ENCODE measurements around the gene GLI3. TPM values are rescaled to one million over a fixed set of nuclear protein-coding genes. Genes with fewer than 3 reads are reported as not detected.
A peak's percentile ranks its signal among the peaks of the same experiment; 100 is the strongest.

GLI3 gene
- total RNA-seq, 1 donor from 2014 or later, result 15.0 TPM

GRCh38 chr7:41992881-41993867 is 243.8 kb downstream of the GLI3 start:
- ATAC-seq, result no peak

- ATAC-seq, result peak; percentile 39
These were observed 252.1 kb downstream of the GLI3 start for GRCh38 chr7:41984888-41985287.

DNA sequence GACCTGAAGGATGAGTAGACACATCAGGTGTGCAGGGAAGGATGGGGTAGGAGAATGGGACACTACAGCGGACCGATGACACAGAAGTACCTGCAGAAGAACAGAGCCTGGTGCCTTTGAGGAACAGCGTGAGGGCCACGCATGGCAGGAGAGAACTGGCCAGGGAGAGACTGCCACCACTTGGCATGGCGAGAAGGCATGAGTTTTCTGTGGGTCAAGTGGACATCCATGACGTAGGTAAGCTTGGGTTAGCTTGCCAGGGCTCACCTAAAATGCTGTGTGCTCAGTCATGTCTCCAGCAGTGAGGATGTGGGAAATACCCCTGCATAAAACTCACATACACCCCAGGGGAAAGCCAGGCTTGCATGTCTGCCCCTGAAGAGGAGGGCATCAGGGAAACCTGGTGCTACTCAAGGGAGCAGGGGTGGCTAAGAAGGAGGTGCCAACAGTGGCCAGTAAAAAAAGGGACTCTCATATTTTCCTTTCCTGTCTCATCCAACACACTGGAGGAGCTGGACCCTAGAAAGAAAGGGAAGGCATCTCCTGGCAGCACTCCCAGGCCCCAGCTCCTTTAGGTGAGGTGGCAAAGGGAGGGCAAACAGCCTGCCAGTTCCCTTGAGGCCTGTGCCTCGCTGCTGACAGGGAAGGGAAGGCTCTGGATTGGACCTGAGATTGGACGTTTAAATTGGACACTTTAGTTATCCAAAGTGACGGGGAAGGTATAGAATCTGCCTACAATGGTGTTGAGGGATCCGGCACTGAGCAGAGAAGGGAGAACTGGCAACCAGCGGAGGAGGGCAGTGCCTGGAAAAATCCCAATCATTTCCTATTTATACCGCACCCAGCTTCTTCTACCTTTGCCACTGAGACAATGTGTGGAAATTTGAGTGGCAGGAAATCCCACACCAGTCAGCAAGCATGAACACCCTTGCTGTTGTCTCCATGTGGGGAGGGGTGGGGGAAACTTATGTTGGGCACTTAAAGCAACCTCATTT is 255.7 kb downstream of the GLI3 start:
- no peak for ATAC-seq

DNA sequence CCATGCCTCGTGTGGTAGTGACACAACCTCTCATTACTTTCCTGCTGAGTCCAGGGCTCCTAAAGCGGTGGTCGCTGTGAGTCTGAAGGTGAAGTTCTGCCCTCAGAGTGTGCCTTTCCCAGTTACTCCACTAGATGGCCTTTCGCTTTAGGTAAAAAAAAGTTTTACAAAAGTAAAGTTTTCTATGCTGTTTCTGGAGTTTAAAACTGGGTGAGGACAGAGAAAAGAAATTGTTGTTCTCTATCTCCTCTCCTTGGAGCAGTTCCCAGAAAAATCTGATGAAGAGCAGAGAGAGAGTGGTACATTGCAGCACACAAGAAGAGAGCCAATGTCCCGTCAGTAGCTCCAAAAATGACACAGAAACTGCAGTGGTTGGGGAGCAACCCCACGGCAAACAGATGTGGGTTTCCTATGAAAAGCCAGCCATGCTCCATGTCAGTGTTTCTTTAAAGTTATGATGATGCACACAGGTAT is 257.1 kb downstream of the GLI3 start:
- ATAC-seq, result no peak

- no peak for ATAC-seq
These were observed 258.2 kb downstream of the GLI3 start for GRCh38 chr7:41978858-41979257.

DNA sequence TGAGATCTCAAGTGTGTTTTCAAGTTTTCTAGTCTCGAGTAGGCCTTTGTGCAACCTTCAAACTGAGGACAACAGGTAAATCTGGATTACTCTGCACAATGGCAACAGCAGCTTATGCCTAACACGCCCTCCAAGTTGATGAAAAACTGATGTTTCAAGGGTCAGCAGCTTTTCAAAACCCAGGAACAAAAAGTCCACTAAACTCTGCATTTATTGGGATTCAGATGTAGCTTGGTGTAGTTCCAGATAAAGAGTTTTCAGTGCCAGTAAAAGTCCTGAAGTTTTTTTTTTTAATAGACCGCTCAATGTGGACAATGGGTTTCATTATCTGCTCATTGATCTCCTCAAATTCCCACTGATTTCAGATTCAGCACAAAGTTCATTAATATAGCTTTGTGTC is 259.3 kb downstream of the GLI3 start:
- ATAC-seq, result no peak

GRCh38 chr7:41977151-41977651 is 259.8 kb downstream of the GLI3 start:
- no peak for ATAC-seq

DNA sequence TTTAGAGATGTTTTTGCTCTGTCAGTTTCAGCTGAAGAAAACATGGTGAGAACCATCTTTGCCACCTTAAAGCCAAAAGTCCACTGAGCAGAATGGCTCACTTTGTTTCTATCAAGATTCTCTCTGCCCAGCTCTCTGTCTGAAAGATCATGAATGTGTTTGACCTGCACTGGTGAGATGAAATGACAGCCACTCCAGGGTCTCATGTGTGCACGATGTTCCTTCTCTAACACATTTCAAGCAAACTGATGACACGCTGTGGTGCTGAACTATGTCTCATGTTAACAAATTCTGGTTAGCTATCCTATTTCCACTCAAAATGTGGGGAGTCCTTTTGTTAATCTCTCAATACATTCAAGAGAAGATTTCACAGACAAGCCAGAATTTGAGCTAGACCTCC is 260.6 kb downstream of the GLI3 start:
- no peak for ATAC-seq

GRCh38 chr7:41975849-41976248 is 261.2 kb downstream of the GLI3 start:
- ATAC-seq, result no peak

DNA sequence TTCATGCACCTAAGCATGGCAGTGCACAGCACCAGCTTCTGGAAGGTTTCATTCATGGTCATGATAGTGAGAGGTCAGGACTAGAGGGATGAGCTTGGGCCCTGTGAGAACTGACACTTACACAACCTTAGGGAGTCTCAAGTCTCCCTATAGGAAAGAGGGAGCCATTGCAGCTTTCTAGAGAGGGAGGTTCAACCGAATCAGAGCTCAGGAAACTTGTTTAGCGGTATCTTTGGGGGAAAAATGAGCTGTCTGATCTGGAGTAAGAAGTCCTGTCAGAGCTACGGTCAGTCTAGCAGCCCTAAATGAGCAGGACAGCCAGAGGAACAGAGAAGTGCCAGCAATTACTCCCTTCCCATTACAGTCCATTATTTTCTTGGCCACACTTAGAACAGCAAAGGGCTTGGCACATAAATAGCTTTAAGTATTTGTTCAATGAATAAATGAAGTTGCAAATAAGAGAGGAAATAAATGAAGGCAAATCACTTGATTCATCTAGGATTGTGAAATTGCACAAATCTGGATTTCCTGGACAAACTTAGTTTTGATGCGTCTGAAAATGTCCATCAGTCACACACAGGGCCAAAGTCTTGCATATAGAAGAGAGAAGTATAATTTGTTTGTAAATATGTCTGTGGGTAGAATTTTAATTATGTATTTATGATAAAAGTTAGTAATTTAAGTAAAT is 262.0 kb downstream of the GLI3 start:
- ATAC-seq, result no peak

DNA sequence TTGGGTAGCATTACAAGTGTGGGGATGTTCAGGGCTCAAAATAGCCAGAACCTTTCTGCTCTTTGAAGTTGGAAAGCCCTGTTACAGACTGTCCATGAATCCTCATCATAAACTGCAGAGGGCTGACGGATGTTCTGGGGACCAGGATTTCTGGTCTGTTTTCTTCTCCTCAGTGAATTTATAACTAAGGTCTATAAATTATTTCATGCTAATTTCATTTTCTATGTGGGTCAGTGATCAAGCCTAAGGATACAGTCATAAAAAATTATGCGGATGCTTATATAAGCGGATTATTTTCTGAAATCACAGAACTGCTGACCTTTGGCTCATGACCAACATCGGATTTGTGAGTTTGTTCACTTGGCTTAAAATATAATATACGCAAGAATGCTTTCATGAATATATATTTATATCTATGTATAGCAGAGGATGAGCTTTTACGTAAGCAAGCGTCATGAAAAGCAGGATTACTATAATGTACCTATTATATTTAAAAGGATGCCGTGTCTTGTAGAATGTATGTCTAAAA is 263.7 kb downstream of the GLI3 start:
- no peak for ATAC-seq

GRCh38 chr7:41972776-41973175 is 264.2 kb downstream of the GLI3 start:
- ATAC-seq, result no peak

DNA sequence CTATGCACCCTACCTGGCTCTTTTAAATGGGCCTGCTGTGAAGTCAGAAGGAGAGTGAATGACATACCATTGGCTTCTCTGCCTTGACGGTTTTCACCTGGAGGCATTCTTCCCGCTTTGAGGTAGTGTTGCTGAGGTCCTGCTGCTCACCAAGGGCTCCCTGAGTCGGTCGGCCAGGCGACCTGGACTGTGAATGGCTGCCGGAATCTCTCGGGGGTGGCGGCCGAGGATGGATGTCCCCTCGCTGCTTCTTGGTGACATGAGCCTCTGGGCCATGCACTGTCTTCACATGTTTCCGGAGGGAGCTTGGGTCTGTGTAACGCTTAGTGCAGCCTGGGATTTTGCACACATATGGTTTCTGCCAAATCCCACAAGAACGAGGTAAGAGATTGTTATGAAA is 264.7 kb downstream of the GLI3 start:
- no peak for ATAC-seq

DNA sequence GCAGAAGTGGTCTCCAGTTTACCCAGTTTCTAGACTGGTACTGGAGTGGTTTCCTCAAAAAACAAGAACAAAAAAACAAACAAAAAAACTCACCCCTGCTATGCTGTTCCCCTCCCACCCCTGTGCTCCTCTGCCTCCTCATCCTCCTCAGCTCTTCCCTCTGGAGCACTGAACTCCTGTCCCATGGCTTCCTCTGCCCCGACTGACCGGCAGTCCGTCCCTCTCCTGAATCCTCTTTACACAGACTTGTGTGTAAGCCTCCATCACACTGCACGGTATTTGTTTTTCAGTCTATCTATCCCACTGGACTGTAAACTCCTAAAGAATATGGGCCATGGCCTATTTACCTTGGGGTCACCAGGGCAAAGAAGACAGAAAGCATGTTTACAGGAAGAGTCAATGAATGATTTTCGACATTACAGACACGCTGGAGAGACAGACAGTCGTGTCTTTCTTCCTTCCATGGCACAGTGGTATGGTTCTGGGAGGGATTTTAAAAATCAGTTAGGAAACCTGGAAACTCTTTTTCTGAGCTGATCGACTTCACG is 265.3 kb downstream of the GLI3 start:
- no peak for ATAC-seq

GRCh38 chr7:41970941-41971340 is 266.1 kb downstream of the GLI3 start:
- no peak for ATAC-seq

GRCh38 chr7:41969561-41970105 is 267.4 kb downstream of the GLI3 start:
- ATAC-seq, result no peak

GRCh38 chr7:41967156-41967555 is 269.9 kb downstream of the GLI3 start:
- ATAC-seq, result no peak

GRCh38 chr7:41965951-41966505 is 271.0 kb downstream of the GLI3 start:
- no peak for ATAC-seq

DNA sequence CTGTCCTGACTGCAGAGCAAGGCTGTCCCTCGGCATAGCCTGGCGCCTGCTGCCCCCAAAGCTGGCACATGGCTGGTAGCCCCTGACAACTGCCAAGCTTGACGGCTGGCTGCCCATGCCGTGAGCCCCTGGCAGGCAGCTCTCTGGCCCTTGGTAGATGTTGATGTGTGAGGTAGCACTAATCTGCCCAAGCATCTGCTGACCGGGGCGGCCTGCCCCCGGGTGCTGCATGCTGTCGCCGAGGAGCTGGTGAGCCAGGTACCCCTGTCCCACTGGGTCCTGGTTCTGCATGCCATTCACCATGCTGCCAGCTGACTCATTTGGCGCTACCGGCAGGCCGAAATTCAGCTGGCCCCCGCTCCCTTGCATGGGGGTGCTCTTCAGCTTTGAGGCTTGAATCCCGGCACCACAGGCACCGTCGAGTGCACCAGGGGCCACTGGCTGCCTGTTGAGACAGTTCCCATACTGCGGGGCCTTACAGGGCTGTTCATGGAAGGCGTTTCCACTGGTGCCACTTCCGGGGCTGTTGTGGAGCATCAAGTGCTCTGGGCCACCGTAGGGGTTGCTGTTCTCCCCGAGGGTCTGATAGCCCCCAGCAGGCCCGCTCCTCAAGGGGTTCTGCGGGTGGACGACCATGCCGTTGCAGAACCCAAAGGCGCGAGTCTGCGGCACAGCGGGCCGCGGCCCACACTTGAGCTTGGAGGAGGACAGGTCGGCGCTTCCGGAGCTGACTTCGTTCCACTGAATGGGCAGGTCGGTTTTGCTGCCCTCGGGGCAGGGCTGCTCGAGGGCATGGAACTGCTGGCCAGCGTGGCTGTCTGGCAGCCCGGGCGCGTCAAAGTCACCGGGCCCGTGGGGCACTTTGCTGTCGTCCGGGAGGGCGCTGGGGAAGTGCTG is 271.9 kb downstream of the GLI3 start:
- peak; percentile 19 for ATAC-seq

Data from esophagus mucosa (tissue), 1 donor.